ENCODE data around the gene CCR6. TPM values are rescaled to one million over a fixed set of nuclear protein-coding genes. Genes with fewer than 3 reads are reported as not detected.

Gene CCR6
- total and polyA plus RNA-seq, 10 of the 15 experiments (the other 5 are each of a cell fraction or from before 2014, with no cell fraction given) = 2.2 to 7.6 (median 6.7) TPM

DNA sequence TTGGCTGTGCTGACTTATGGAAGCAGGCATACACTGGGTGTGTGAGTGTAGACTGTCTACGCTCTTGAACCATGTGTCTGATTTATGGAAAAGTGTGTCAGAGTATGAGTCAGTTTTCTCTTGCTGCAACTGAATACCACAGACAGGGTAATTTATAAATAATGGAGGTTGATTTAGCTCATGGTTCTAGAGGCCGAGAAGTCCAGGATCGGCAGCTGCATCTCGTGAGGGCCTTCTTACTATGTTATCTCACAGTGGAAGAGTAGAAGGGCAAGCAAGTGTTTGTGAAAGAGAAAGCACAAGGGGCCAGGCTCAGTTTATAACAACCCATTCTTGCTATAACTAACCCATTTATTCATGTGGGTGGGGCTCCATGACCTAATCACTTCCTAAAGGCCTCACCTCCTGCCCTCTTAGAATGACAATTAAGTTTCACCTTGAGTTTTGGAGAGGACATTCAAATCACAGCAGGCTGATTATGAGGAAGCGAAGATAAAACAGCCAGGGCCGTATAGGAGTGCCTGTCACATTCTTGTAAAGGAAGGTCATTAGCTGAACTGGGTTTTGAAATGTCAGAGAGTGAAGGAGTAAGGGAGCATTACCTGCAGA is 28.1 kb downstream of the CCR6 start:
- DNase-seq (ENCODE audit: low read depth, low spot score) = peak; percentile 86
- peak; percentile 68 for ATAC-seq
- Histone ChIP-seq H2AFZ (ENCODE audit: control insufficient read depth, low read depth, low read length) (no peak overlapping the region; the same call in 1 of the 2 replicates), H3K36me3 (ENCODE audit: control insufficient read depth in 2 of 2, insufficient read depth in 2 of 2, low read length in 1 of 2) (no peaks in the 10 kb centered on the region), H3K27ac (ENCODE audit: control insufficient read depth, insufficient read depth) (peak overlapping the region; percentile 72), H4K20me1 (ENCODE audit: control insufficient read depth, insufficient read depth) (no peaks in the 10 kb centered on the region), H3K79me2 (ENCODE audit: control insufficient read depth, insufficient read depth, low read length) (no peaks in the 10 kb centered on the region), H3K4me2 (ENCODE audit: control insufficient read depth, insufficient read depth) (peak overlapping the region; percentile 82), H3K9ac (ENCODE audit: control insufficient read depth, insufficient read depth, low read length) (no peak overlapping the region; the same call in 1 of the 2 replicates), H3K4me3 (peak overlapping the region; percentile 28; the same call in 1 of the 2 replicates), H3K4me1 (ENCODE audit: control insufficient read depth, insufficient read depth, low read length) (peaks cover 30% of the 10 kb centered on the region), H3K9me3 (replicated peaks; ENCODE audit: control insufficient read depth, insufficient read depth, low read length) (no peaks in the 10 kb centered on the region), H3K27me3 (replicated peaks in 1 of 2; ENCODE audit: control insufficient read depth in 2 of 2, insufficient read depth in 2 of 2, low read length in 1 of 2) (no peaks in the 10 kb centered on the region; a peak in 1 of 4 replicates)
- ChIA-PET SMC1A (ENCODE audit: uncharacterized antibody, unreplicated experiment) (interaction anchor here (0.9 to 3.7 kb wide), 11 partner anchors 10 to 376 kb away, joined by 3 to 36 read pairs (median 8); partner anchors contain the start of gene CCR6), CTCF (interaction anchor here (0.8 to 5.1 kb wide), 9 partner anchors 9 to 197 kb away, joined by 4 to 35 read pairs (median 5); partner anchors contain the start of genes CCR6 and CEP43), POLR2A (interaction anchor here (1.0 to 3.6 kb wide), 9 partner anchors 13 to 195 kb away, joined by 3 to 22 read pairs (median 4); partner anchors contain the start of genes CCR6, CEP43 and RNASET2), RAD21 (ENCODE audit: unreplicated experiment) (interaction anchor here (1.0 to 3.3 kb wide), 13 partner anchors 10 to 376 kb away, joined by 3 to 22 read pairs (median 6); partner anchors contain the start of genes CCR6, CEP43 and RNASET2)
- intact Hi-C loops (cut with micrococcal nuclease; ENCODE audit: unreplicated experiment) (loop anchor here (1.0 to 10.0 kb wide), 4 partner anchors 20 to 806 kb away; partner anchors contain the start of genes CCR6 and SFT2D1), in situ Hi-C loops (cut with MboI) (no loop called here)
- 25% methylated on average over 6 of the region's 6 CpGs for WGBS (ENCODE audit: insufficient coverage, insufficient replicate concordance, low lambda C conversion rate, missing lambda C conversion rate)
- BruUV-seq (replicated peaks) = no TSS peak
- peak; percentile 86 for FAIRE-seq
- no peak for TF ChIP-seq ASH2L (IDR thresholded peaks at IDR 0.05; ENCODE audit: borderline replicate concordance, low read depth)
- peak; percentile 80 for TF ChIP-seq CREM (IDR thresholded peaks at IDR 0.05; ENCODE audit: low read depth)
- TF ChIP-seq CHD1 (IDR thresholded peaks at IDR 0.05; ENCODE audit: low read depth, low read length) = no peak
- TF ChIP-seq, protein P1, sequence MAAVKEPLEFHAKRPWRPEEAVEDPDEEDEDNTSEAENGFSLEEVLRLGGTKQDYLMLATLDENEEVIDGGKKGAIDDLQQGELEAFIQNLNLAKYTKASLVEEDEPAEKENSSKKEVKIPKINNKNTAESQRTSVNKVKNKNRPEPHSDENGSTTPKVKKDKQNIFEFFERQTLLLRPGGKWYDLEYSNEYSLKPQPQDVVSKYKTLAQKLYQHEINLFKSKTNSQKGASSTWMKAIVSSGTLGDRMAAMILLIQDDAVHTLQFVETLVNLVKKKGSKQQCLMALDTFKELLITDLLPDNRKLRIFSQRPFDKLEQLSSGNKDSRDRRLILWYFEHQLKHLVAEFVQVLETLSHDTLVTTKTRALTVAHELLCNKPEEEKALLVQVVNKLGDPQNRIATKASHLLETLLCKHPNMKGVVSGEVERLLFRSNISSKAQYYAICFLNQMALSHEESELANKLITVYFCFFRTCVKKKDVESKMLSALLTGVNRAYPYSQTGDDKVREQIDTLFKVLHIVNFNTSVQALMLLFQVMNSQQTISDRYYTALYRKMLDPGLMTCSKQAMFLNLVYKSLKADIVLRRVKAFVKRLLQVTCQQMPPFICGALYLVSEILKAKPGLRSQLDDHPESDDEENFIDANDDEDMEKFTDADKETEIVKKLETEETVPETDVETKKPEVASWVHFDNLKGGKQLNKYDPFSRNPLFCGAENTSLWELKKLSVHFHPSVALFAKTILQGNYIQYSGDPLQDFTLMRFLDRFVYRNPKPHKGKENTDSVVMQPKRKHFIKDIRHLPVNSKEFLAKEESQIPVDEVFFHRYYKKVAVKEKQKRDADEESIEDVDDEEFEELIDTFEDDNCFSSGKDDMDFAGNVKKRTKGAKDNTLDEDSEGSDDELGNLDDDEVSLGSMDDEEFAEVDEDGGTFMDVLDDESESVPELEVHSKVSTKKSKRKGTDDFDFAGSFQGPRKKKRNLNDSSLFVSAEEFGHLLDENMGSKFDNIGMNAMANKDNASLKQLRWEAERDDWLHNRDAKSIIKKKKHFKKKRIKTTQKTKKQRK (IDR thresholded peaks at IDR 0.05; ENCODE audit: low read depth, low read length) = no peak
- TF ChIP-seq RELA (IDR thresholded peaks at IDR 0.05; ENCODE audit: borderline replicate concordance, partially characterized antibody) = no peak
- TF ChIP-seq BACH1 (IDR thresholded peaks at IDR 0.05; ENCODE audit: borderline replicate concordance) = no peak
- no peak for TF ChIP-seq IRF5 (IDR thresholded peaks at IDR 0.05; ENCODE audit: borderline replicate concordance)
- no peak for TF ChIP-seq YBX1 (IDR thresholded peaks at IDR 0.05)
- no peak for TF ChIP-seq SMARCA5 (IDR thresholded peaks at IDR 0.05)
- TF ChIP-seq STAT1 (conservative IDR thresholded peaks at IDR 0.05) = no peak
- TF ChIP-seq SREBF2 (IDR thresholded peaks at IDR 0.05; ENCODE audit: low read length) = no peak
- TF ChIP-seq USF1 (IDR thresholded peaks at IDR 0.05; ENCODE audit: borderline replicate concordance, extremely low read length, insufficient read depth, low read depth, low read length) = no peak
- TF ChIP-seq NFYB (IDR thresholded peaks at IDR 0.05; ENCODE audit: insufficient read depth, low read depth, low read length) = no peak

Measured in GM12878 (cell line).